CD4-positive, alpha-beta T cell treated with Interleukin-21 for 1 hour (primary cell): Measurements from ENCODE around the gene OTUB2.
A peak's percentile ranks its signal among the peaks of the same experiment; 100 is the strongest.
"Not testable (repeated sequence)": the region's sequence is repeated elsewhere in the genome, so short reads cannot be mapped to it uniquely, and the experiment has no call there.

Experiments used
- DNase-seq: peaks from one replicate; pipeline ENCODE4 v3.0.0-alpha.2; 2020

The OTUB2 gene

DNA sequence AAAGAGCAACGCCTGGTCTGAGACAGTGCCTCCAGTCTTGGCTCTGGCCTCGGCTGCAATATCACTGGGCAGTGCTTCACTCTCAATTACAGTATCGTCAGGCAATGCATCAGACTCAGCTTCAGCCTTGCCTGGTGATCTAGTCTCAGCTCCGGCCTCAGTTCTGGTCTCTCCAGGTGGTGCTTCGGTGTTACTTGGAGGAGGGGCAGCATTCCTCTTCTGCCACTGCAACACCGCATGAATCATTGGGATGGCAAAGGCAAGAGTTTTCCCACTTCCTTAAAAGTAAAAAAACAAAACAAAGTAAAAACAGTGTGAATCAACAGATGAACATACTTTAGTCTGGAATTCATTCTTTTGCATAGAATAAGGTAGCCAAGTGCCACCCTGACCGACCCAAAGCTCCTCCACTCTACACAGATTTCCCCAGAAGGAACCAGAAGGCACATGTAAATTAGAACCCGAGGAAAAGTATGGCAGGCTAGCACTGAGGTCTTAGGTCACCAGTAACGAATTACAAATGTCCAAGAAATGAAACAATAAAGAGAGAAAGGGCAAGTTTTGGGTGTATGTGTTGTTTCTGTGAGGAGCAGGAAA is 36.3 kb downstream of the OTUB2 start:
- DNase-seq: no peak

DNA sequence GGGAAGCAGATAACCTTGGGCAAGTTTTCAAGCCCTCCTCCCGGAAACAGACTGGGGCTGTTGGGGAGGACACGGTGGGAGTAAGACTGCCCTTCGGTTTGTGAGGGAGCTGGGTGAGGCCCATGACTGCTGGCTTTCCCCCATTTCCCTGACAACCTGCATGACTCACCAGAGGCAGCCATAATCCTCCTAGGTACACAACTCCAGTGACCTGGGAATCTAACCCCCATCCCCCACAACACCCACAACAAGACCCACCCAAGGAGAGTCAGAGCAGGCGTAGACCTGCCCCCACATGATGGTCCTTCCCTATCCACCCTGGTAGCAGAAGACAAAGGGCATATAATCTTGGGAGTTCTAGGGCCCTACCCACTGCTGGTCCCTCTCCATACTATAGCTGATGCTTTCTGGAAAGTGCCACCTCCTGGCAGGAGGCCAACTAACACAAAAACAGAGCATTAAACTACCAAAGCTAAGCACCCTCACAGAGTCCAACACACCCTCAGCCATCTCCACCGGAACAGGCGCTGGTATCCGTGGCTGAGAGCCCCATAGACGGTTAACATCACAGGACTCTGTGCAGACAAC is 40.0 kb downstream of the OTUB2 start:
- DNase-seq: no peak

DNA sequence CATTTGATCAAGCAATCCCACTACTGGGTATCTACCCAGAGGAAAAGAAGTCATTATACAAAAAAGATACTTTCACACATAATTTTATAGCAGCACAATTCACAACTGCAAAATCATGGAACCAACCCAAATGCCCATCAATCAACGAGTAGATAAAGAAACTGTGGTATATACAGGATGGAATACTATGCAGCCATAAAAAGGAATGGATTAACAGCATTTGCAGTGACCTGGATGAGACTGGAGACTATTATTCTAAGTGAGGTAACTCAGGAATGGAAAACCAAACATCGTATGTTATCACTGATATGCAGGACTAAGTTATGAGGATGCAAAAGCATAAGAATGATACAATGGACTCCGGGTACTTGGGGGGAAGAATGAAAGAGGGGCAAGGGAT is 45.9 kb downstream of the OTUB2 start:
- not testable (repeated sequence) for DNase-seq

DNA sequence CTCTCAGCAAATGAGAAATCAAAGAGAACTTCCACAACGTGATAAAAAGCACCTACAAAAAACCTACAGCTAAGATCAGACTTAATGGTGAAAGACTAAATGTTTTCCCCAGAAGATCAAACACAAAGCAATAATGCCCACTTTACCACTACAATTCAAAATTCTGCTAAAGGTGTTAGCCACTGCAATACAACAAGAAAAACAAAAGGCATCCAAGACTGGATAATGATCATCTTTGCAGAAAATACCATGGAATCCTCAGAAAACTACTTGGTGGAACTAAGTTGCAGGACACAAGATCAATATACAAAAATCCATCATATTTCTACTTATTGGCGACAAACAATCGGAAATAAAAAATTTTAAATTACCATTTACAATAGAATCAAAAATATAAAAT is 48.4 kb downstream of the OTUB2 start:
- DNase-seq: no peak

DNA sequence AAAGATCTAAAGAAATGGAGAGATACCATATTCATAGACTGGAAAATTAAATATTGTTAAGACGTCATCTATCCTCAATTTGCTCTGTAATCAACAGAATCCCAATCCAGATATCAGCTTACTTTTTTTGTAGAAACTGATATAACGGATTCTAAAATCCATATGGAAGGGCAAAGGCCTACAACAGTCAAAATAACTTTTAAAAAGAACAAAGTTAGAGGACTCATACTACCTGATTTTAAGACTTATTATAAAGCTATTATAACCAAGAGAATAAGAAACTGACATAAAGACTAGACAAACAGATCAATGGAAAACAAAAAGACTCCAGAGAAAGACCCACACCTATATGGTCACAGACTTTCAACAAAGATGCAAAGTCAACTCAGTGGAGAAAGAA is 48.9 kb downstream of the OTUB2 start:
- DNase-seq: no peak

DNA sequence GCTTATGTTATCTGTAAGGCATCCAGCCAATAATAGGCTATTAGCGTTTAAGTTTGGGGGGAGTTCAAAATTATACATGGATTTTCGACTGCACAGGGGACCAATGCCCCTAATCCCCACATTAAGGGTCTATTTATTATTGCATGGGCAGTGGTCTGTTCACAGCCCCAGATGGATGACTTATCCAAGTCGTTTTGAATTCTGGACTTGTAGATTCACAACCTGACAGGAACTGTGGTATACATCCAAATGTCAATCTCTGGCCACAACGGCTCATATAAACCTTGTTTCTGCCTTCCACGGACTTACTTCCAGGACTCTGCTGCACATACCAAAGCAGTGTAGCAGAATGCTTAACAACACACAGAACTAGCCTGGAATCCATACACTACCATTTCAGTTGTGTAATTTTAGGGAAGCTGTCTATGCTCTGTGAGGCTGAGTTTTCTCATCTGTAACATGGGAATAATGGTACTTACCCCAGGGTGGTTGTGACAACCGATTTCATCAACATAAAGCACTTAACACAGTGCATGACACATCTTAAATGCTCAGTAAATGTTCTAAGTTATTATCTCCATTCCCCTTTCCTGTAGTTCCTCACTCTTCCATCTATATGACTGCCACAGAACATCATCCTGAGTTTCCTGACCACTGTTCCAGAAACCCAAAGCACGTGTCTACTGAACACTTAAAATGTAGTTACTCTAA is 51.1 kb downstream of the OTUB2 start:
- no peak for DNase-seq

DNA sequence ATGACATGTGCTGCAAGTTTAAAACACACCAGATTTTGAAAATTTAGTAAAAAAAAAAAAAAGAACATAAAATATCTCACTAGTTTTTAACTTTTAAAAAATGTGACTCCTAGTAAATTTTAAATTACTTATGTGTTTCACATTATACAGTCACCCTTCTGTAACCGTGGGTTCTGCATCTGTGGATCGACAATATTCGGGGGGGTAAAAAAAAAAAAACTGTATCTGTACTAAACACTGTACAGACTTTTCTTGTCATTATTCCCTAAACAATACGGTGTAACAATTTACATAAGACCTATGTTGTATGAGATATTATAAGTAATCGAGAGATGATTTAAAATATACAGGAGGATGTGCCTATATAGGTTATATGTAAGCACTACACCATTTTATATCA is 51.7 kb downstream of the OTUB2 start:
- no peak for DNase-seq

DNA sequence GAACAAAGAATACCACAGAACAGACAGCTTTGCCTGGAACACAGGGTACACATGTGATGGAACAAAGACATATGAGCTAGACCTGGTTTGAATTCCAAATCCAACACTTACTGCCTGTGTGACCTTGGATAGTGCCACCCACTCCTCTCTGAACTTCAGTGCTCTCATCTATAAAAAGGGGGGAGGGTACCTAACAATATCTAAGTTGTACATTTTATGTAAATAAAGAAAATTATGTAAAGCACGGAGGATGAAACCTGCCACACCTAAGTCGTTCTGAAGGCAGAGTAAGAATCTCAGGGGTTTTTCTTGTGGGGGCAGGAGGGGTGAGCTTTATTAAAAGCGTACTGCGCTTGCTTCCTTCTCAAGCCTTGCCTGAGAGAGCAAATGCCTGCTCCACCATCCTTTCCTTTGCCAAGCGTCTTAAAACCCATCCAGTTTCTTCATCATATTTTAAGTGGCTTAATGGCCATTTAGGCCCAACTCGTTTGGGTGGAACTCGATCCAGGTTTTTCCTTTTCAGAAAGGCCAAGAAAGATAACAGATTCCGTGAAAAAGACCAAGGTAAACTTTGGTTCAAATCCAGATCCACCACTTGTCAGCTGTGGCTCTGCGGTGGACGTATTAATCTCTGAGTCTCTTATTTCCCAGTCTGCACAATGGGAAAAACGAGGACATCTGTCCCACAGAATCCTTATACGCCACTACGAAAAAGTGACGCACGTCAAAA is 53.9 kb downstream of the OTUB2 start:
- peak; percentile 38 for DNase-seq

DNA sequence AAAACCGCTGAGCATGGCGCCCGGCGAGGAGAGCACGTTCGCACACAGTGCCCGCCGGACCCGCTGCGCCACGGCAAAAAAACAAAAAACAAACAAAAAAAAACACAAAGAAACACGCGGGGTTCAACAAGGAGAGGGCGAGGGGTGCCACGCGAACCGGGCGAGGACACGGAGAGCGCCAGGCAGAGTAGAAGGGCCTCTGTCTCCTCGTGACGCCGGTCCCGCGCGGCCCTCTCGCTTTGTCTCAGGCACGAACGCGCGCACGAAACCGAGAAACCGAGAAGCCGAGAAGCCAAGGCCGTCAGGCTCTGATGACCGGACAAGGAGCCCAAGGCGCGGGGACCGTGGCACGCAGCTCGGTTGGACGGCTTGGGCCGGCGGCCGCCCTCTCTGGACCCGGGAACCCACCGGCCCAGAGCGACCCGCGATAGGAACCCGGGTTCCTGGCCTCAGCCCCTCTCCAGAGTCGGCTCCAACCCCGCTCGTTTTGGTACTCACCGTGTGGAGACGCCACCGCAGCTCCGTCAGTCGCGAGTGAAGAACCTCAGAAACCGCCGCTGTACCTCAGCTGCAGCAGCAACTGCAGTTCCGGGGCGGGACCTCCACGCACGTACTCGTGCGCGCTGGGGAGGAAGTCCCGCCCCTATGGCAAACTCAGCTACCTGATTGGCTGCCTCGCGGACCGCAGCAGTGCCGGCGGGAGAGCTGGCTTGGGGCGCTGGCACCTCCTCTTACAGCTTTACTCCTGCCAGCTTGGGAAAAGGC is 54.7 kb downstream of the OTUB2 start, which contains the start of the genes DDX24 and IFI27L1:
TSS of gene DDX24 (minus strand) at position 582 of the 765 bp plus-strand sequence. CDS start 1,460 bp downstream, outside the sequence.
TSS of gene IFI27L1 (plus strand) at position 690 of the 765 bp plus-strand sequence. CDS start 15,628 bp downstream, outside the sequence.
- DNase-seq: peak; percentile 97

DNA sequence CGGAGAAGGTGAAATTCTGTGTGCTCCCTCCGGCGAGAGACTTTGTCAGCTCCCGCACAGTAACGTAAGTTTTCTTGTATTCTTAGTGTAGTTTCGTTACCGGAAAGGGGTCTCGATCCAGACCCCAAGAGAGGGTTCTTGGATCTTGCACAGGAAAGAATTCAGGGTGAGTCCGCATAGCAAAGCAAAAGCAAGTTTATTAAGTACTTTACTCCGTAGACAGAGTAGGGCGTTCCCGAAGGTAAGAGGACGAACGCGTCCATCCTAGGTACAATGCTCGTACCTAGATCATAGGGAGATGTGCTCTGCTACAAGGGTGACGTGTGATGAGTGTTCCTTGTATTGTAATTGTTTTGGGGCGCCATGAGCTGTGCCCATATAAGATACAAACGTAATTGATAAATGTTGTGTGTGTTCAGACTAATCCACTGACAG is 55.3 kb downstream of the OTUB2 start:
- DNase-seq: peak; percentile 30

DNA sequence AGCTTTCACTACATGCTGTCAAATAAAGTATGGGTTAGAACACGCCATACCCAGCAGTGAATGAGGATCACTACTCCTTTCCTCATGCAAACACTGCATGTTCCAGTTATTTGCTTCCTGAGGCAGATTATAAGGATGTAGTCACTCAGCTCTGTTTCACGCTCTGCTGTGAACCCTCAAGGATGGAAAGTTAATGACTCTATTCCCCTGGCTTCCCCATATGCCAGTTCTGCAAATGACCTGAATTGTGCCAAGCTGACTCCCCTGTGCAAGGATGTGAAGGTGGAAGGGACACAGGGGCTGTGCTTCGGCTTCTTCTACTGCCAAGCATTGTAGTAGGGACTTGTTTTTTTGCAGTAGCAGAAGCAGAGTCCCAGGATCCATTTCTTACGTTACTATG is 61.8 kb downstream of the OTUB2 start:
- no peak for DNase-seq

DNA sequence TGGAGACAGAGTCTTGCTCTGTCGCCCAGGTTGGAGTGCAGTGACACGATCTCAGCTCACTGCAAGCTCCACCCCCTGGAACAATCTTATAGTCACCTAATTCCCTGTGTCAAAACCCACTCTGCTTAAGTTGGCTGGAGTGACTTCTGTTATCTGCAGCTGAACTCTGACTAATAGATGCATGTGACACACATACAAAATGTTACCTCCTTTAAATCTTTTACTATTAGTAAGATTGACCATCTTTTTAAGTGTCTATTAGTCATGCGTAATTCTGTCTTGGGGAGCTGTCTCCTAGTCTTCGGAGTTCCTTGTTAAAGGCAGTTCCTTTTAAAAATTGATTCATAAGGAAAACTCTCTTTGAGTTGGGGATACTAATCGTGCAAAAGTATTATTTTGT is 62.4 kb downstream of the OTUB2 start:
- no peak for DNase-seq

DNA sequence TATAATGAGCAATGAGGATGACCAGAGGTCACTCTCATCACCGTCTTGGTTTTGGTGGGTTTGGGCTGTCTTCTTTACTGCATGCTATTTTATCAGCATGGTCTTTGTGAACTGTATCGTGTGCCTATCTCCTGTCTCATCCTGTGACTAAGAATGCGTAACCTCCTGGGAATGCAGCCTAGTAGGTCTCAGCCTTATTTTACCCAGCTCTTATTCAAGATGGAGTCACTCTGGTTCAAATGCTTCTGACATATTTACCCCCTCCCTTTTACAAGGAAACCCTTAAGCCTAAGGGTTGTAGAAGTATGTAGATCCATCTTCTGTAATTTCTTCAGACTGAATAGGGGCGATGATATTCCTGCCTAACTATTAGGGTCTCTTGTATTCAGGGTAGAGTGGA is 63.3 kb downstream of the OTUB2 start:
- DNase-seq: no peak

DNA sequence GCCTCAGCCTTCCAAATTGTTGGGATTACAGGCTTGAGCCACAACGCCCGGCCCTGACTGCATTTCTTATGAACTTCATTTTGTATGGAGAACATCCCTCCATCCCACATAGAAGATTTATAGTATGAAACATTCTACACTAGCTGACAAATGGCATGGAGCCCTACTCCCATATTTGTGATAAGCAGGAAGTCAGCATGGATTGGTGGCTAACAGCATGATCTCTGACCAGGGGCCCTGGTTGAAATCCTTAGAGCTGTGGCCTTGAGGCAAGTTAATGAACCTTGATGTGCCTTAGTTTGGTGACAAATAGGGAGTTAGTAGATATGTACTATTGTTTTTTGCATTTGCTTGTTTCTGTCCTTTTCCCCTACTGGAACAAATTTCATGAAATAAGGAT is 67.3 kb downstream of the OTUB2 start:
- no peak for DNase-seq

DNA sequence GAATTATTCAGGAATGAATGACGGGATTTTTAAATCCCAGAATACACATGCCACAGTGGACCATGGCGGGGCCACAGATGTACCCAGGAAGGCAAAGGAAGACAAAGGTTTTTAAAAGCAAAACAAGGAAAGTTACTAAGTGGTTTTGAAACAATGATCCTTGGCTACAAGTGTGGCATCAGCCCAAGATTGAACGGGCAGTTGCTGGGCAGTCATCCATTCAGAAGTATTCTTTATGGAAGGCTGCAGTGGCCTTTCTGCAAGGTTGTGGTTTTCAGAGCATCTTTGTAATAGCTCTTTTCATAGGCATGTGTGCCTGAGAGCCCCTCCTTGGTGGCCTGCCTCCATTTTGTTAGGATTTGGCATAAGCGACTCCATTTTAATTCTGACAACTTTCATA is 71.0 kb downstream of the OTUB2 start:
- DNase-seq: no peak
